GM10266 (cell line): Measurements from ENCODE around the gene TMEM245.

Experiments
- DNase-seq: peaks from one replicate; pipeline ENCODE4 v3.0.0; 2012; ENCODE audit errors: extremely low spot score
- TF ChIP-seq, protein P1 (sequence below): IDR thresholded peaks from 2 replicates; pipeline ENCODE4 v1.5.1; 2012; ENCODE audit warnings: mild to moderate bottlenecking, low read depth; ENCODE audit not compliant: control insufficient read depth, insufficient read depth; ENCODE audit errors: missing control alignments

The TMEM245 gene

DNA sequence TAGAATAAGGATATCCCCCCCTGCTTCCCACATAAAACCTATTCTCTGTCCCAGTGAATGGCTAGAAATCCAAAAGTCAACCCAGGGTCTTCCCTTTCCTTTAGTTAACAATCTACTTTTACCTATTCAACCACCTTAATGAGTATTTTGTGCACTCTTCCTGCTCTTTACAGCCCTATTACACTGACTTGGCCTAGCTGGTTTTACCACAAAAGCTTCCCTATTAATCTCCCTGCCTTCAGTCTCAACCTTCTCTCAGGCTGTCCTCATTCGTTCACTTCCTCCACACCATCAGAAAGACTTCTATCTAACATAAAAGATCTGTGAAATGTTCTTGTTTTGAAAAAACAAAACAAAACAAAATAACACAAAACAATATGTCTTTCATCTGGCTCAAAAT lies 122.6 kb downstream of the TMEM245 start:
- DNase-seq = no peak
- TF ChIP-seq, protein P1, sequence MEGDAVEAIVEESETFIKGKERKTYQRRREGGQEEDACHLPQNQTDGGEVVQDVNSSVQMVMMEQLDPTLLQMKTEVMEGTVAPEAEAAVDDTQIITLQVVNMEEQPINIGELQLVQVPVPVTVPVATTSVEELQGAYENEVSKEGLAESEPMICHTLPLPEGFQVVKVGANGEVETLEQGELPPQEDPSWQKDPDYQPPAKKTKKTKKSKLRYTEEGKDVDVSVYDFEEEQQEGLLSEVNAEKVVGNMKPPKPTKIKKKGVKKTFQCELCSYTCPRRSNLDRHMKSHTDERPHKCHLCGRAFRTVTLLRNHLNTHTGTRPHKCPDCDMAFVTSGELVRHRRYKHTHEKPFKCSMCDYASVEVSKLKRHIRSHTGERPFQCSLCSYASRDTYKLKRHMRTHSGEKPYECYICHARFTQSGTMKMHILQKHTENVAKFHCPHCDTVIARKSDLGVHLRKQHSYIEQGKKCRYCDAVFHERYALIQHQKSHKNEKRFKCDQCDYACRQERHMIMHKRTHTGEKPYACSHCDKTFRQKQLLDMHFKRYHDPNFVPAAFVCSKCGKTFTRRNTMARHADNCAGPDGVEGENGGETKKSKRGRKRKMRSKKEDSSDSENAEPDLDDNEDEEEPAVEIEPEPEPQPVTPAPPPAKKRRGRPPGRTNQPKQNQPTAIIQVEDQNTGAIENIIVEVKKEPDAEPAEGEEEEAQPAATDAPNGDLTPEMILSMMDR = no peak

DNA sequence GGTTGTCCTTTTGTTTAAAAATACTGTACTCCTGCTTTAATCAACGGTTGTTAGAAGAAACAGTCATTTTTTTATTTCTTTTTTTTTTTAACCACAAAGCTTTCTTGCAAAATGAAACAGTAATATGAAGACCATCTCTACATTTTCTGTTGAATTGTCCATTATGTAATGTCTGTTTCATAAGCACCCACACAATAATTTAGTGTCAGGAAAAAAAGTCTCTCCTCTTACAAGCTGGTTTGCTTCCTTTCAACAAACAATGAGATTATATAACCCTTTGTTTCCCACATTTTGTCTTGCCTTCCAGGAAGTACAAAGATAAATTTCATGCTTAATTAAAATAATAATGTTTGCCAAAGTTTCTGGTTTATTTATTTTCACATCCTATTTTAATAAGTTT lies 123.1 kb downstream of the TMEM245 start:
- TF ChIP-seq, protein P1 = no peak
- DNase-seq = no peak

DNA sequence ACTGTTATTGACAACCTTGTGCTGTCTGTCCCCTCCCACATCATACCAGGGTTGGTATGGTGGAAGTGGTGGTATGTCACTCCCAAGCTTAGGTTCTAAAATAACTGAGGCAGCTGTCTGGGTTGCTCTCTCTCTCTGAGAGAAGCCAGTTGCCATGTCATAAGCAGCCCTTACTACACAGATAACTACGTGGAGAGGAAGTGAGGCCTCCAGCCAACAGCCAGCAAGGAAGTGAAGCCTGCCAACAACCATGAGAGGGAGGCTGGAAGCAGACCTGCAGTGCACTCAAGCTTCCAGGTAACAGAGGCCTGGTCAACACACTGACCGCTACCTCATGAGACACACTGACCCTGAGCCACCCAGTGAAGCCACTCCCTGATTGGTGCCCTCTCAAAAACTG lies 125.1 kb downstream of the TMEM245 start:
- no peak for DNase-seq
- TF ChIP-seq, protein P1 = no peak

DNA sequence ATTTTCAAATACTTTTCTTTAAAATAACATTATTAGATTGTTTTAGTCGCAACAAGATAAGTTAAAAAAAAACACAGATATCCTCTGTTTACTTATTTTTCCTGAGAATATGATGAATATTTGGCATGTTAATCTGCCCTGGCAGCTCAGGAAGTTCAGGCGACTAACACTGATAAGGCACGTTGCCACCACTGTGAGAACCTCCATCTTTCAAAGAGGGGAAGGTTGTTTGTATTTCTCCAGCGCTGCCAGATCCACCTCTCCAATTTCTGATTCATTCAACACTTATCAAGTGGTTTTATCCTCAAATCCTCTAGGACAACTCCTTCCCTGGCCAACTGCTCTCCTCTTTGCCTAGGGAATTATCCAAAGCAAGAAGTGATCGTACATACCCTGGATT lies 128.3 kb downstream of the TMEM245 start:
- TF ChIP-seq, protein P1 = no peak
- DNase-seq = no peak

DNA sequence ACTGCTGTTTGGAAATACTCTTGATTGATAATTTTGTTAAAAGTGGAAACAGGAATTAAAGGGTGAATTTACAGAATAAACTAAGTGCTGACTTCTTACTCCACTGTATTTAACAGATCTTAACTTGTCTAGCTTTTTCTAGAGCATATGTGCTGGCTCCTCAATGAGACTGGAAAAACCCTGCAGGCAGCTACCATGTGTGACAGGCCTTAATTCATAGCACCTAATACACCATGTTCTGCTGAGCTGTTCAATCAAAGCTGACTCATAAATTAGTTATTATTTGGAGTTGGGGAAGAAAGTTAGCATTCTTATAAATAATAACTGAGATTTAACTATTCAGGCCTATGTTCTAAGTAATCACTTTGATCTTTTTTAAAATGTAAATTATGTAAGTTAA lies 135.9 kb downstream of the TMEM245 start:
- TF ChIP-seq, protein P1 = no peak
- DNase-seq = no peak

DNA sequence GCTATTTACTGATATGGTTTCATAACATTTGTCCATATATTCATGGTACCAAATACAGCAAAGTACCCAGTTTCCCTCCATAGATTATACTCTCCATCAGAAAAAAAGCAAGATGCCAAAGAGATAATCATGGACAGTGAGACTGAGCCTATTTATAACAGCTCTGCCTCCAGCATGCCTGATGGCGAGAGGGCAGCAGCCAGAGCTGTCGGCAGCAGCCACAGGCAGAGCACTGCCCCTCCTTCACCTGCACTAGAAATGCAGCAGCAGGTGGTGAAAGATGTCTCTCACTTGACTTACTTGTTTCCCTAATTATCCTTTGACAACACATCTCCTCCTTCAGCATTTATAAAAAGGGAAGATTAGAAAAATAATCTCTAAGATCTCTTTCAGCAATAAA lies 138.9 kb downstream of the TMEM245 start:
- TF ChIP-seq, protein P1 = no peak
- DNase-seq = no peak

DNA sequence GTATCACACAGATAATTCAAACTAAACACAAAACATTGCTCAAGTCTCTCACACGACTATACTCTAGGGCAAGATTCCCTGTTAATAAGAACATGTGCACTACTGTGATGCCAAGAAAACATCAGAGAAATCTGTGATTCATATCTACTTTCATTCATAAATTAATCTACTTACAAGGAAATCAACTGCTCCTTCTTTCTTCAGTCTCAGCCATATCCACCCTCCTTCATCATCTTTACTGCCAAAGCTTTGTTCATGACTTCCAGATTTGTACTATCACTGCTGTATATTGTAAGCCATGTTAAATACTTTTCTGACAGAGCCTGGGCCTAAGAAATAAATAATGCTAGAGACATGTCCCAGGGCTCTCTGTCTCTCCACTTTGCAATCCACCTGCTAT lies 141.5 kb downstream of the TMEM245 start:
- DNase-seq = no peak
- TF ChIP-seq, protein P1 = no peak
